ENCODE data around the gene DOK5. TPM values are rescaled to one million over a fixed set of nuclear protein-coding genes. Genes with fewer than 3 reads are reported as not detected.

DOK5 gene
- total and polyA plus RNA-seq, 2 experiments from 2014 or later = 5.0 to 6.9 TPM

DNA sequence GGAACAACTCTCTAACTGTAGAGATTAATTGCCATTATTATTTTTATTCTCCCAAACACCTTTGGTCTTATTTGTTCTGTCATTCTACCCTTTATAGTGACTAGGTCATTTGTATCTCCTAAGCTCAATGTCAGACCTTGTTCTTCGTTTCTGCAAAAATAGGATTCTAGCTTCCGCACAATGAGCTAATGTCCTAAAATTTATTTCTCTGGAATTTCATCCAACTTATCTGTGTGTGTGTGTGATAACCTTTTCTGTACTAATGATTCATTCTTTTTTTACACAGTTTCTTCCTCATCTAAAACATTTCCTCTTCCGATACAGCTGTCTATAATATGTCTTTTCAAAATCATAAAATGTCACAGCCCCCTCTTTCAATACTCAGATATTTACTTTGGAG lies 84.5 kb downstream of the DOK5 start (continued):
- TF ChIP-seq CREB1 (CRISPR knock-in tag; IDR thresholded peaks at IDR 0.05; ENCODE audit: low read depth) = no peak

GRCh38 chr20:54560357-54560756 lies 85.0 kb downstream of the DOK5 start:
- no peaks in the 10 kb centered on the region for H3F3A ChIP-seq (replicated peaks; ENCODE audit: low read depth)
- H3K9me2 ChIP-seq (ENCODE audit: insufficient read depth) = peaks cover 14% of the 10 kb centered on the region; the same call in 1 of the 2 replicates
- no peak for DNase-seq (ENCODE audit: low spot score)
- no peaks in the 10 kb centered on the region for H3K9me3 Mint-ChIP-seq
- H4K20me1 ChIP-seq (replicated peaks; ENCODE audit: insufficient read depth) = no peaks in the 10 kb centered on the region
- no peaks in the 10 kb centered on the region for H3K27me3 ChIP-seq (ENCODE audit: insufficient read depth)
- H3K4me3 ChIP-seq = no peak overlapping the region
- no peaks in the 10 kb centered on the region; the same call in 2 of the 3 replicates for H3K36me3 Mint-ChIP-seq (ENCODE audit: low read depth)
- H3K4me2 ChIP-seq = no peak overlapping the region
- no peak overlapping the region for H3K27ac ChIP-seq (ENCODE audit: low read depth)
- no peaks in the 10 kb centered on the region for H3K4me1 ChIP-seq (ENCODE audit: insufficient read depth)
- no peak overlapping the region for H3K4me3 Mint-ChIP-seq
- peaks cover 3% of the 10 kb centered on the region; the same call in 2 of the 3 replicates for H3K4me1 Mint-ChIP-seq
- no peak for ATAC-seq
- H3K27ac Mint-ChIP-seq = no peak overlapping the region
- TF ChIP-seq, protein P1, sequence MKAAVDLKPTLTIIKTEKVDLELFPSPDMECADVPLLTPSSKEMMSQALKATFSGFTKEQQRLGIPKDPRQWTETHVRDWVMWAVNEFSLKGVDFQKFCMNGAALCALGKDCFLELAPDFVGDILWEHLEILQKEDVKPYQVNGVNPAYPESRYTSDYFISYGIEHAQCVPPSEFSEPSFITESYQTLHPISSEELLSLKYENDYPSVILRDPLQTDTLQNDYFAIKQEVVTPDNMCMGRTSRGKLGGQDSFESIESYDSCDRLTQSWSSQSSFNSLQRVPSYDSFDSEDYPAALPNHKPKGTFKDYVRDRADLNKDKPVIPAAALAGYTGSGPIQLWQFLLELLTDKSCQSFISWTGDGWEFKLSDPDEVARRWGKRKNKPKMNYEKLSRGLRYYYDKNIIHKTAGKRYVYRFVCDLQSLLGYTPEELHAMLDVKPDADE (IDR thresholded peaks at IDR 0.05) = no peak
- TF ChIP-seq EZH2 (IDR thresholded peaks at IDR 0.05; ENCODE audit: low read depth, unreplicated experiment) (no peak), ZNF331 (CRISPR knock-in tag; IDR thresholded peaks at IDR 0.05; ENCODE audit: low read depth) (no peak), NANOG (IDR thresholded peaks at IDR 0.05; ENCODE audit: borderline replicate concordance) (no peak), ZNF462 (CRISPR knock-in tag; IDR thresholded peaks at IDR 0.05) (no peak), JUNB (IDR thresholded peaks at IDR 0.05; ENCODE audit: unreplicated experiment) (no peak), ZNF114 (CRISPR knock-in tag; IDR thresholded peaks at IDR 0.05) (no peak), POLR2AphosphoS5 (IDR thresholded peaks at IDR 0.05; ENCODE audit: low read depth) (no peak), STAT1 (IDR thresholded peaks at IDR 0.05; ENCODE audit: unreplicated experiment) (no peak), CREB1 (CRISPR knock-in tag; IDR thresholded peaks at IDR 0.05; ENCODE audit: low read depth) (no peak), EZH2phosphoT487 (IDR thresholded peaks at IDR 0.05; ENCODE audit: unreplicated experiment) (no peak)
- TF ChIP-seq, protein P2, sequence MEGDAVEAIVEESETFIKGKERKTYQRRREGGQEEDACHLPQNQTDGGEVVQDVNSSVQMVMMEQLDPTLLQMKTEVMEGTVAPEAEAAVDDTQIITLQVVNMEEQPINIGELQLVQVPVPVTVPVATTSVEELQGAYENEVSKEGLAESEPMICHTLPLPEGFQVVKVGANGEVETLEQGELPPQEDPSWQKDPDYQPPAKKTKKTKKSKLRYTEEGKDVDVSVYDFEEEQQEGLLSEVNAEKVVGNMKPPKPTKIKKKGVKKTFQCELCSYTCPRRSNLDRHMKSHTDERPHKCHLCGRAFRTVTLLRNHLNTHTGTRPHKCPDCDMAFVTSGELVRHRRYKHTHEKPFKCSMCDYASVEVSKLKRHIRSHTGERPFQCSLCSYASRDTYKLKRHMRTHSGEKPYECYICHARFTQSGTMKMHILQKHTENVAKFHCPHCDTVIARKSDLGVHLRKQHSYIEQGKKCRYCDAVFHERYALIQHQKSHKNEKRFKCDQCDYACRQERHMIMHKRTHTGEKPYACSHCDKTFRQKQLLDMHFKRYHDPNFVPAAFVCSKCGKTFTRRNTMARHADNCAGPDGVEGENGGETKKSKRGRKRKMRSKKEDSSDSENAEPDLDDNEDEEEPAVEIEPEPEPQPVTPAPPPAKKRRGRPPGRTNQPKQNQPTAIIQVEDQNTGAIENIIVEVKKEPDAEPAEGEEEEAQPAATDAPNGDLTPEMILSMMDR (conservative IDR thresholded peaks at IDR 0.05; ENCODE audit: low read depth in 2 of 2) = no peak
- TF ChIP-seq, protein P3, sequence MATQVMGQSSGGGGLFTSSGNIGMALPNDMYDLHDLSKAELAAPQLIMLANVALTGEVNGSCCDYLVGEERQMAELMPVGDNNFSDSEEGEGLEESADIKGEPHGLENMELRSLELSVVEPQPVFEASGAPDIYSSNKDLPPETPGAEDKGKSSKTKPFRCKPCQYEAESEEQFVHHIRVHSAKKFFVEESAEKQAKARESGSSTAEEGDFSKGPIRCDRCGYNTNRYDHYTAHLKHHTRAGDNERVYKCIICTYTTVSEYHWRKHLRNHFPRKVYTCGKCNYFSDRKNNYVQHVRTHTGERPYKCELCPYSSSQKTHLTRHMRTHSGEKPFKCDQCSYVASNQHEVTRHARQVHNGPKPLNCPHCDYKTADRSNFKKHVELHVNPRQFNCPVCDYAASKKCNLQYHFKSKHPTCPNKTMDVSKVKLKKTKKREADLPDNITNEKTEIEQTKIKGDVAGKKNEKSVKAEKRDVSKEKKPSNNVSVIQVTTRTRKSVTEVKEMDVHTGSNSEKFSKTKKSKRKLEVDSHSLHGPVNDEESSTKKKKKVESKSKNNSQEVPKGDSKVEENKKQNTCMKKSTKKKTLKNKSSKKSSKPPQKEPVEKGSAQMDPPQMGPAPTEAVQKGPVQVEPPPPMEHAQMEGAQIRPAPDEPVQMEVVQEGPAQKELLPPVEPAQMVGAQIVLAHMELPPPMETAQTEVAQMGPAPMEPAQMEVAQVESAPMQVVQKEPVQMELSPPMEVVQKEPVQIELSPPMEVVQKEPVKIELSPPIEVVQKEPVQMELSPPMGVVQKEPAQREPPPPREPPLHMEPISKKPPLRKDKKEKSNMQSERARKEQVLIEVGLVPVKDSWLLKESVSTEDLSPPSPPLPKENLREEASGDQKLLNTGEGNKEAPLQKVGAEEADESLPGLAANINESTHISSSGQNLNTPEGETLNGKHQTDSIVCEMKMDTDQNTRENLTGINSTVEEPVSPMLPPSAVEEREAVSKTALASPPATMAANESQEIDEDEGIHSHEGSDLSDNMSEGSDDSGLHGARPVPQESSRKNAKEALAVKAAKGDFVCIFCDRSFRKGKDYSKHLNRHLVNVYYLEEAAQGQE (IDR thresholded peaks at IDR 0.05; ENCODE audit: unreplicated experiment) = no peak
- H2AFZ ChIP-seq = no peak overlapping the region
- peaks cover 4% of the 10 kb centered on the region for H3K27me3 Mint-ChIP-seq (ENCODE audit: insufficient read depth, low read depth, poor library complexity)
- H3K36me3 ChIP-seq (ENCODE audit: insufficient read depth) = no peaks in the 10 kb centered on the region
- no peaks in the 10 kb centered on the region for H3K79me2 ChIP-seq (replicated peaks; ENCODE audit: insufficient read depth)

Data from GM23338 (cell line).